Measurements from ENCODE around the gene ITCH.
"Not testable (repeated sequence)": the region's sequence is repeated elsewhere in the genome, so short reads cannot be mapped to it uniquely, and the experiment has no call there.

- not testable (repeated sequence) for TF ChIP-seq POLR2AphosphoS5 (IDR thresholded peaks at IDR 0.05; ENCODE audit: borderline replicate concordance, low read depth, low read length); EZH2 (IDR thresholded peaks at IDR 0.05); FOXP2 (optimal IDR thresholded peaks at IDR 0.05; ENCODE audit: control extremely low read depth, extremely low read length, insufficient read depth)
These were observed 34.9 kb upstream of the ITCH start for GRCh38 chr20:34328207-34328606.

All from SK-N-MC (cell line).